HG03432 (cell line): ENCODE measurements around the gene TEX101.
"Not testable (repeated sequence)": the region's sequence is repeated elsewhere in the genome, so short reads cannot be mapped to it uniquely, and the experiment has no call there.

ENCODE experiments used
- ATAC-seq: cut with Tn5 transposase; IDR thresholded peaks from one replicate; pipeline ENCODE4 v1.9.1; 2021; ENCODE audit warnings: mild to moderate bottlenecking, moderate library complexity; ENCODE audit not compliant: unreplicated experiment

TEX101 gene

GRCh38 chr19:43416951-43417623, 2.4 kb downstream of the TEX101 start:
- no peak for ATAC-seq

- ATAC-seq = no peak
Measured at GRCh38 chr19:43420954-43421353, 6.3 kb downstream of the TEX101 start.

- no peak for ATAC-seq
Measured at GRCh38 chr19:43422000-43422688, 7.5 kb downstream of the TEX101 start.

- ATAC-seq = no peak
Measured at GRCh38 chr19:43422689-43423066, 8.0 kb downstream of the TEX101 start.

GRCh38 chr19:43423779-43424178, 9.1 kb downstream of the TEX101 start:
- ATAC-seq = no peak

GRCh38 chr19:43425567-43426392, 11.1 kb downstream of the TEX101 start:
- no peak for ATAC-seq

GRCh38 chr19:43429395-43429794, 14.7 kb downstream of the TEX101 start:
- ATAC-seq = no peak

- ATAC-seq = no peak
Measured at GRCh38 chr19:43430142-43430710, 15.5 kb downstream of the TEX101 start.

GRCh38 chr19:43430976-43431375, 16.3 kb downstream of the TEX101 start:
- no peak for ATAC-seq

- ATAC-seq = no peak
Measured at GRCh38 chr19:43433358-43433673, 18.6 kb downstream of the TEX101 start.

- no peak for ATAC-seq
Measured at GRCh38 chr19:43433689-43434088, 19.0 kb downstream of the TEX101 start.

- no peak for ATAC-seq
Measured at GRCh38 chr19:43435775-43436174, 21.1 kb downstream of the TEX101 start.

GRCh38 chr19:43437284-43437683, 22.6 kb downstream of the TEX101 start:
- ATAC-seq = not testable (repeated sequence)

- no peak for ATAC-seq
Measured at GRCh38 chr19:43437712-43438111, 23.0 kb downstream of the TEX101 start.

- ATAC-seq = no peak
Measured at GRCh38 chr19:43438291-43439031, 23.8 kb downstream of the TEX101 start.

GRCh38 chr19:43439032-43439708, 24.5 kb downstream of the TEX101 start:
- no peak for ATAC-seq

- no peak for ATAC-seq
Measured at GRCh38 chr19:43439709-43440063, 25.0 kb downstream of the TEX101 start.

- ATAC-seq = no peak
Measured at GRCh38 chr19:43441716-43442115, 27.0 kb downstream of the TEX101 start.

GRCh38 chr19:43444091-43444490, 29.4 kb downstream of the TEX101 start:
- not testable (repeated sequence) for ATAC-seq

- no peak for ATAC-seq
Measured at GRCh38 chr19:43444531-43445287, 30.0 kb downstream of the TEX101 start.
